ENCODE data around the gene IGF2R.

- no peak for TF ChIP-seq FOXM1 (IDR thresholded peaks at IDR 0.05; ENCODE audit: borderline replicate concordance)
- no peak for TF ChIP-seq HDGF (IDR thresholded peaks at IDR 0.05; ENCODE audit: borderline replicate concordance)
- TF ChIP-seq SP1 (IDR thresholded peaks at IDR 0.05) = no peak
- no peak for TF ChIP-seq ELF4 (IDR thresholded peaks at IDR 0.05)
- TF ChIP-seq PKNOX1 (IDR thresholded peaks at IDR 0.05) = no peak
- no peak for TF ChIP-seq CTBP1 (IDR thresholded peaks at IDR 0.05; ENCODE audit: borderline replicate concordance)
- TF ChIP-seq TARDBP (IDR thresholded peaks at IDR 0.05) = no peak
- no peak for TF ChIP-seq FOXK2 (IDR thresholded peaks at IDR 0.05)
- no peak for TF ChIP-seq SUZ12 (IDR thresholded peaks at IDR 0.05)
- no peak for TF ChIP-seq BHLHE40 (IDR thresholded peaks at IDR 0.05; ENCODE audit: borderline replicate concordance)
- no peak for TF ChIP-seq NFRKB (IDR thresholded peaks at IDR 0.05)
- no peak for TF ChIP-seq FOXA1 (IDR thresholded peaks at IDR 0.05)
- no peak for TF ChIP-seq ZNF384 (IDR thresholded peaks at IDR 0.05)
- no peak for TF ChIP-seq LEF1 (IDR thresholded peaks at IDR 0.05; ENCODE audit: borderline replicate concordance)
Observed at GRCh38 chr6:160002882-160003281, 34.0 kb downstream of the IGF2R start.

Data from HEK293T (cell line).